Measurements from ENCODE around the gene RAB25.
"Not testable (repeated sequence)": the region's sequence is repeated elsewhere in the genome, so short reads cannot be mapped to it uniquely, and the experiment has no call there.

RAB25 gene

GRCh38 chr1:156054500-156055280 is 6.3 kb upstream of the RAB25 start, which contains the start of gene LAMTOR2:
LAMTOR2 (plus strand) TSS chr1:156054782; CDS start chr1:156054890, 108 bp downstream.
- DNase-seq, result peak; percentile 91

- DNase-seq, result no peak
Observed at GRCh38 chr1:156055281-156056048, 5.5 kb upstream of the RAB25 start.

DNA sequence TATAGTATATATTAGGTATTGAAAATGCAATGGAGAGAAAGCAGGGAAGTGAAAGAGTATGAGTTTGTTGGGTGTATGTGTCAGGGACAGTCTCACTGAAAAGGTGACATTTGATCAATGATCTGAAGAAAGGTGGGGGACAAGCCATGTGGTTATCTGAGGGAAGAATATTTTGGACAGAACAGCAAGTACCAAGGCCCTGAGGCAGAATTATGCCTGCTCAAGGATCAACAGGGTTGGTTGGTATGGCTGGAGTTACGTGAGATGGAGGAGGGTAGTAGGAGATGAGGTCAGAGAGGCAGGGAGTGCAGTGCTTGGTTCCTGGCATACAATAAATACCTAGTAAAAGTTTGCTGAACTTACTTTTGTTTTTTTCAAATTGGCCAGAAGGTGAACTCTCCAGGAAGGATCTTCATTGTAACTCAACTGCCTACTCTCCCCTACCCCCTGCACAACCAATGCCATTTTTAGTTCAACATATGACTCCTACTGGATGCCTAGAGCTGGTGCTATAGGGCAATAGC is 4.6 kb upstream of the RAB25 start:
- no peak for DNase-seq

DNA sequence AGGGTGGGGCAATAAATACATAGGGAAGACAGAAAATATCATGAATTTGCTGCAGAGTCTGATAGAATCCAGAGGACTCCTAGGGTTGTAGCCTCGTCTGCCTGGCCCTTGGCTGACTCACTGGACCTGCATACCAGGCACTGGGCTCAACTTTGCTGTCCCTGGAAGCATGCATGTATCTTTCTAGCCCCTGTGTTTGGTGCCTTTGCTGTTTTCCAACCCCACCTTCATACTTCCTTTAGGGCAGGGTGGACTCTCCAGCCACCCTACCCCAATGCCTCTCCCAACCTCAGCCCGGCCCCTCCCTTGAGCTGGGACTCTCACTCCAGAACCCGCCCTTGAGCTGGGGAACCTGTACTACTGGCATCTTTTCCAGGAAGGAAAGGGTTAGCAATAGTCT is 1.2 kb downstream of the RAB25 start:
- no peak for DNase-seq

DNA sequence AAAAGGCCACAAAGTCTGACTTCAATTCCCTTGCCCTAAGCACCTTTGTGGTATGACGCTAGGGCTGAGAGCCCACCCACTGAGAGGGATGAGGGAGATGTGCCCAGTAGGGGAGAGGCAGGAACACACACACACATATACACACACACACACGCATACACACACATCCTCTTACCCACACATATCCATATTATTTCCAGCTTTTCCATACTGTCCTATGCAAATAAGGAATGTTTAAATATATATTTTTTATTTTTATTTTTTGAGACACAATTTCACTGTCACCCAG is 3.0 kb downstream of the RAB25 start:
- DNase-seq, result no peak

GRCh38 chr1:156064615-156065014 is 3.7 kb downstream of the RAB25 start:
- no peak for DNase-seq

GRCh38 chr1:156065212-156065611 is 4.3 kb downstream of the RAB25 start:
- no peak for DNase-seq

DNA sequence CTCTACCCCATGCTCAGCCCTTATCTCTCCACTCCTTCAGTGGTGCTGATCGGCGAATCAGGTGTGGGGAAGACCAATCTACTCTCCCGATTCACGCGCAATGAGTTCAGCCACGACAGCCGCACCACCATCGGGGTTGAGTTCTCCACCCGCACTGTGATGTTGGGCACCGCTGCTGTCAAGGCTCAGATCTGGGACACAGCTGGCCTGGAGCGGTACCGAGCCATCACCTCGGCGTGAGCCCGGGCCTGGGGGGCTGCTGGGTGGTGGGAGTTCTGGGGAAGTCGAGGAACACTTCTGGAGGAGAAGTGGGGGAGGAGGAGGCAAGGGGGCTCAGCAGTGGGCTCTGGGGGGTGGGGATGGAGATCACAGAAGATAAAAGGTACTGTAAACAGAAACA is 4.9 kb downstream of the RAB25 start:
- no peak for DNase-seq

- no peak for DNase-seq
Observed at GRCh38 chr1:156067262-156067661, 6.3 kb downstream of the RAB25 start.

GRCh38 chr1:156069490-156070455 is 8.8 kb downstream of the RAB25 start:
- no peak for DNase-seq

GRCh38 chr1:156070548-156070947 is 9.6 kb downstream of the RAB25 start:
- DNase-seq, result no peak

DNA sequence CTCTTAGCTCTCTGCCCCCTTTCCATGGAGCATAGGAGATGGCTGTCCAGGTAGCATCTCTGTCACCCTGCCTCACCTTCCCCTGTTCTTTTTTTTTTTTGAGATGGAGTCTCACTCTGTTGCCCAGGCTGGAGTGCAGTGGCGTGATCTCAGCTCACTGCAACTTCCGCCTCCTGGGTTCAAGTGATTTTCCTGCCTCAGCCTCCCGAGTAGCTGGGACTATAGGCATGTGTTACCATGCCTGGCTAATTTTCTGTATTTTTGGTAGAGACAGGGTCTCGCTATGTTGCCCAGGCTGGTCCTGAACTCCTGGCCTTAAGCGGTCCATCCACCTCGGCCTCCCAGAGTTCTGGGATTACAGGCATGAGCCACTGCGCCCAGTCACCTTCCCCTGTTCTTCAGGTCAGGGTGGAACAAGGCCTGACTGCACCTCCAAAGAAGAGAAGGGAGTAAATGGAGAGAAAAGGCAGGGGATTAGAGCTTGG is 10.4 kb downstream of the RAB25 start:
- not testable (repeated sequence) for DNase-seq

DNA sequence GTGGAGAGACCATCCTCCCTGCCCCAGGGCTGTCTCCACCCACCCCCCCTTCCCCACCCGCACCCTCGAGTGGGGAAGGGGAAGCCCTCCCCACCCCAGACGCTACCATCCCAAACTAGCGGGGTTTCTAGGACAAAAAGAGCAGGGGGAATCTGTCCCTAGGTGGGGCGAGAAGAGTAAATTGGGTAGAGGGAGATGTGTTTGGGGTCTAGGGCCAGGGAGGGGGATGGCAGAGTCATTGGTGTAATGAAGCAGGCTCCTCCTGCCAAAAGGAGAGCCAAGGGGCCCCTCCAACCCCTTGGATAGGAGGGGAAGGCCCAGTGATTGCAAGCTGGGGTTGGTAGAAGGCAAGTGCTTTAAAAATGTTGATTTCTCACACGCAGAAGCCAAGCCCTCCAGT is 11.3 kb downstream of the RAB25 start:
- DNase-seq, result no peak

GRCh38 chr1:156073110-156073687 is 12.2 kb downstream of the RAB25 start:
- DNase-seq, result no peak

DNA sequence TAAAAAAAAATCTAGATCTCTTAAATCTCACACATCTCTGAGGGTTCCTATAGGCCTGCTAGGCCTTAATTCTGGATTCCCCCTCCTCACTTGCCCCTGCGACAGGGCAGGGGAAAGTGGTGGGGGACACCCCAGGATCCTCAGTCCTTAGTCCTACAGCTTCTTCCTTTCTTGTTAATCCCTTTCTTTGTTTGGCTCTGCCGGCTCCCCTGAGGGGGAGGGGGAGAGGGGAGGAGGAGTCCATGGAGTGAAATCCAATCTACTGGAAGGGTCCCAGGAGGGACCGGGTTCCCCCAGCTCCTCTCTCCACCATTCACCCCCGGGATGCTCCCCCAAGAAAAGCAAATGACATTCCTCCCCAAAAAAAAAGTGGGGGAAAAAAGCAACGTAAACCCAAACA is 12.8 kb downstream of the RAB25 start:
- DNase-seq, result no peak

DNA sequence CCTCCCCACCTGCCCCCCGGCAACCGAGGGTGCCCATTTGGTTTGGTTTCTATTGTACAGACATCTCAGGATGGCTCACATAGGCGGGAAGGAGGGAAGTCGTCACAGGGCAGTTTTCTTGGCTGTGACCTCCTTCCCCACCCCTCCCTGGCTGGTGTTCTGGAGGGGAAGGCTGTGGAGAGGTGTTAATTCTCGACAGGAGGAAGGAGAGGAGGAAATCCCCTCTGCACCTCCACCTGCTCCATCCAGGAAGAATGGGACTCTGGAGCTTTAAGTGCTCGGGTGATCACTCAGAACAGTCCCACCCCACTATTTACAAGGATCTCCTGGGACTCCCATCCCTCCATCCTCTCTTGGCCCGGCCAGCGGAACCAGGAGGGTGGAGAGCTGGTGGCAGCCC is 13.7 kb downstream of the RAB25 start:
- DNase-seq, result no peak

- DNase-seq, result no peak
Observed at GRCh38 chr1:156075162-156075561, 14.2 kb downstream of the RAB25 start.

DNA sequence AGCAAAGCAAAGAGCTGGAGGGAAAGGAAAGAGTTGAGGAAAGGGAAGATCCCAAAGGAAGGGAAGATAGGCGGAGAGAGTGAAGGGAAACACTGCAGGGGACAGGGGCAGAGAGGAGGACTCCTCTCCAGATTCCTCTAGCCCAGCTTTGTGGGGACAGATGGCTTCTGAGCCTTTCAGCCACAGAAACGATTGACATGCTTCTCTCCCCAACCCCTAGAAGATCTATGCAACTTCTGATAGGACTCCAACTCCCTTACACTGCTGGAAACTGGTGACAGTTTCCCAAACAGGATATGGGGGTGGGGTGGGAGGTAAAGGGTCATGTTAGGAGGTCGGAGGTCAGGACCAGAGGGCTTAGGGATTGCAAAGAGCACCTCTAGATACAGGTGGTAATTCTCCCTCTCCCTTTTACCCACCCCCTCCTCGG is 14.8 kb downstream of the RAB25 start:
- no peak for DNase-seq

DNA sequence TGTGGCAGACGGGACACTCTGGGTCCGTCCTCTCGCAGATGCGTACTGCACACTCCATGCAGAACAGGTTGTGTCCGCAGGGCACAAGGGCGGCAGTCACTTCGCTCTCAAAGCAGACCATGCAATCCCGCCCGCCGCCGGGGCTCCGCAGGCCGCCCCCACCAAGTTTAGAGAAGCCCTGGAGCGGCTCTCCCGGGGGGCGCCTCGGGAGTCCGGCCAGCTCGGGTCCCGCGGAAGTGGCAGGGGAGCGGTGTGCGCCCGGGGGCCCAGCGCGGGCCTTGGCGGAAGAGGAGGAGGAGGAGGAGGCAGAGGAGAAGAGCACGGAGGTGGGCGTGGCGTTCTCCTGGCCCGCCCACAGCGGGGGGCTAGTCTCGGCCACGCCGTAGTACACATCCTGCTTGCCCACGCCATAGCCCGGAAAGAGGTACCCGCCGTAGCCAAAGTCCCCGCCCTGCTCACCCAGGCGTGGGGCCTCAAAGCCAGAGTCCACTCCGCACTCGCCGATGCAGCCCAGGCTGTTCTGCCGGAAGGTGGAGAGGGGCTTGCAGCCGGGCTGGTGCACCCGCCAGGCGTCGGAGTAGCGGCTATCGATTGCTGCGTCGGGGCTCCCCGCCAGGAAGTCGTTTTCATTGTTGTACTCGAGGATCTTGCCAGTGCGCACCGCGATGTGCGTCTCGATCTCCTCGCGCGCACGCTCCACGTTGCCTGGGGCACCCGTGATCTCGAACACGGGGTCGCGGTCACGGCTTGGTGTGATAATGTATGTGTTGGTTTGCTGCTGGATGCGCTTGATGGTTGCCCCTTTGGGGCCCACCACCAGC is 15.9 kb downstream of the RAB25 start:
- no peak for DNase-seq

- no peak for DNase-seq
Observed at GRCh38 chr1:156077430-156077760, 16.4 kb downstream of the RAB25 start.

GRCh38 chr1:156078728-156079127 is 17.8 kb downstream of the RAB25 start:
- DNase-seq, result no peak

- no peak for DNase-seq
Observed at GRCh38 chr1:156079762-156080161, 18.8 kb downstream of the RAB25 start.

All from central memory CD4-positive, alpha-beta T cell (primary cell).